ENCODE measurements around the gene PAAF1.

PAAF1 gene

DNA sequence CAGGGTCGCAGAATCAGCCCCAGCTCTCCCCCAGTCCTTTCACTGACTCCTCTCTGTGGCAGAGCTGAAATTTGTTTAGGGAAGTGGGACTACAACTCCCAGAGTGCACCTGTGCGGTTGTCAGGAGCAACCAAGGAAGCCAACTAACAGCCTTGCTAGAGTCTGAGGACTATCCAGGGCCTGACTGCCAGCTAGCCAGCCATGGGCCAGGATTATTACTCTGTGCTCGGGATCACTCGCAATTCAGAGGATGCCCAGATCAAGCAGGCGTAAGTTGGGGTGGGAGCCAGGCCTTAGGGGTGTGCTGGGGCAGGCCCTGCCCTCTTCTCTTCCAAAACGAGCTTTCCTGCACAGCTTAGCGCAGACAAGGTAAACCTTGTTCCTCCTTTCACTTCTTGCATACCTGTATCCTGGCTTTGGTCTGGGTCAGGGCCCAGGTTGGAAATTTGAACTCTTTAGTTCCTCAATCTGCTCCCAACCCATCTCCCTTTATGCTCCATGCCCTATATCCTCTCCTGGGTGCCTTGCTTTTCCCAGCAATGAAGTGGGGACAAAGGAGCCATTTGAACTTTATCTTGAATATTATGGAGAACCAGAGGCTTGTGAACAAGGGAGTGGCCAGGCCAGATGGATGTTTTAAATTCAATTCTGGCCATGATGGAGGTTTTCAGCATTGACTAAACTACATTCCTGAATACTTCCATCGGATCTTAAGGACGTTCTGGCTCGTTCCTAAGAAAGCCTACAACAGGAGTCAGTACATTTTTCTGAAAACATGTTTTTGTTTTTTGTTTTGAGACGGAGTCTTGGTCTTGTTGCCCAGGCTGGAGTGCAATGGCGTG lies 74.3 kb downstream of the PAAF1 start, which contains the start of gene DNAJB13:
Gene DNAJB13, plus strand, starts transcription at position 158 of the 842 bp plus-strand sequence. Its CDS starts 44 bp downstream, at position 202.
- no CpG with 5 or more reads among the region's 12 CpGs for WGBS, 2 donors (ENCODE audit: extremely low coverage in 2 of 2, insufficient read length in 2 of 2, insufficient replicate concordance in 1 of 2)
- H3K4me2 ChIP-seq (ENCODE audit: insufficient read depth, low read length, poor library complexity, severe bottlenecking), result no peak within 1 kb of the TSS
- H2AK5ac ChIP-seq (ENCODE audit: low read depth, low read length), result no peak within 1 kb of the TSS
- peak; percentile 76 for DNase-seq (ENCODE audit: low spot score)
- H3K79me1 ChIP-seq (ENCODE audit: low read depth, low read length), result no peaks in the 10 kb centered on the region
- no peak within 1 kb of the TSS for H4K8ac ChIP-seq (ENCODE audit: low read depth, low read length)
- H4K91ac ChIP-seq (ENCODE audit: low read depth, low read length, poor library complexity), result no peak within 1 kb of the TSS
- H3K23ac ChIP-seq (ENCODE audit: low read depth, low read length, poor library complexity), result no peak within 1 kb of the TSS
- H2BK12ac ChIP-seq (ENCODE audit: low read length), result no peak within 1 kb of the TSS
- no peak within 1 kb of the TSS for H2BK5ac ChIP-seq (ENCODE audit: low read length)
- H3K4ac ChIP-seq (ENCODE audit: low read length), result no peak within 1 kb of the TSS
- H3K14ac ChIP-seq (ENCODE audit: low read length), result no peak within 1 kb of the TSS
- no peaks in the 10 kb centered on the region for H3K27me3 ChIP-seq (ENCODE audit: control insufficient read depth in 3 of 3, insufficient read depth in 3 of 3, low read depth in 1 of 3, low read length in 3 of 3)
- H3K18ac ChIP-seq (ENCODE audit: low read length), result no peak within 1 kb of the TSS
- H3K9ac ChIP-seq (ENCODE audit: low read depth, low read length, poor library complexity), result no peak within 1 kb of the TSS
- no peak within 1 kb of the TSS for H2BK15ac ChIP-seq (ENCODE audit: low read length)
- H3K36me3 ChIP-seq (replicated peaks in 1 of 2; ENCODE audit: control insufficient read depth in 2 of 2, insufficient read depth in 2 of 2, low read length in 2 of 2), result peaks cover 0 to 1% of the 10 kb centered on the region in 2 donors
- H3K9me3 ChIP-seq (replicated peaks in 1 of 2; ENCODE audit: control insufficient read depth in 2 of 2, insufficient read depth in 1 of 2, low read depth in 1 of 2, low read length in 2 of 2), result peaks cover 2 to 3% of the 10 kb centered on the region in 2 donors
- H2BK120ac ChIP-seq (ENCODE audit: low read depth, low read length), result no peak within 1 kb of the TSS
- peak within 1 kb of the TSS; percentile 60 for H2AFZ ChIP-seq (ENCODE audit: low read length)
- H3K4me3 ChIP-seq (ENCODE audit: low read length in 2 of 2), result no peak within 1 kb of the TSS
- peaks cover 1 to 5% of the 10 kb centered on the region in 2 donors for H3K4me1 ChIP-seq (ENCODE audit: control insufficient read depth in 2 of 2, insufficient read depth in 1 of 2, low read depth in 1 of 2, low read length in 2 of 2)
- H3K27ac ChIP-seq (replicated peaks; ENCODE audit: low read length), result no peak within 1 kb of the TSS

DNA sequence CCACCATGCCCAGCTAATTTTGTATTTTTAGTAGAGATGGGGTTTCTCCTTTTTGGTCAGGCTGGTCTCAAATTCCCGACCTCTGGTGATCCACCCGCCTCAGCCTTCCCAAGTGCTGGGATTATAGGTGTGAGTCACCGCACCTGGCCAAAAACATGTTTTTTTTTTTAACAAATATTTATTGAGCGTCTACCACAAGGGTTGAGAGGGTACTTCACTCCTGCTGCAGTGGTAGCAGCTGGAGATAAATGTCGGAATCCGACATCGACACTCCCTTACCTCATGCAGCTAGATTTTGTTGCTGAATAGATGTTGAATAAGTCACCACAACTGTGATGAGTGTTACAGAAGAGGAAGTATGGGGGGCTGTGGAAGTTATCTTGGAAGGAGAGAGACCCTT lies 75.0 kb downstream of the PAAF1 start:
- H2AFZ ChIP-seq (ENCODE audit: low read length), result no peak overlapping the region
- no peak overlapping the region for H2BK15ac ChIP-seq (ENCODE audit: low read length)
- H3K4me3 ChIP-seq (ENCODE audit: low read length in 2 of 2), result no peak overlapping the region
- no CpG with 5 or more reads among the region's 7 CpGs for WGBS, 2 donors (ENCODE audit: extremely low coverage in 2 of 2, insufficient read length in 2 of 2, insufficient replicate concordance in 1 of 2)
- peaks cover 2 to 3% of the 10 kb centered on the region in 2 donors for H3K9me3 ChIP-seq (replicated peaks in 1 of 2; ENCODE audit: control insufficient read depth in 2 of 2, insufficient read depth in 1 of 2, low read depth in 1 of 2, low read length in 2 of 2)
- H2BK12ac ChIP-seq (ENCODE audit: low read length), result no peak overlapping the region
- peaks cover 4 to 7% of the 10 kb centered on the region in 2 donors for H3K4me1 ChIP-seq (ENCODE audit: control insufficient read depth in 2 of 2, insufficient read depth in 1 of 2, low read depth in 1 of 2, low read length in 2 of 2)
- peaks cover 0 to 1% of the 10 kb centered on the region in 2 donors for H3K36me3 ChIP-seq (replicated peaks in 1 of 2; ENCODE audit: control insufficient read depth in 2 of 2, insufficient read depth in 2 of 2, low read length in 2 of 2)
- no peak overlapping the region for H3K27ac ChIP-seq (replicated peaks; ENCODE audit: low read length)
- no peak overlapping the region for H3K4me2 ChIP-seq (ENCODE audit: insufficient read depth, low read length, poor library complexity, severe bottlenecking)
- no peak for DNase-seq (ENCODE audit: low spot score)
- no peak overlapping the region for H2BK5ac ChIP-seq (ENCODE audit: low read length)
- no peaks in the 10 kb centered on the region for H3K27me3 ChIP-seq (ENCODE audit: control insufficient read depth in 3 of 3, insufficient read depth in 3 of 3, low read depth in 1 of 3, low read length in 3 of 3)
- no peak overlapping the region for H3K4ac ChIP-seq (ENCODE audit: low read length)
- H3K18ac ChIP-seq (ENCODE audit: low read length), result no peak overlapping the region
- no peak overlapping the region for H2BK120ac ChIP-seq (ENCODE audit: low read depth, low read length)
- no peak overlapping the region for H3K23ac ChIP-seq (ENCODE audit: low read depth, low read length, poor library complexity)
- no peak overlapping the region for H3K14ac ChIP-seq (ENCODE audit: low read length)
- no peak overlapping the region for H4K91ac ChIP-seq (ENCODE audit: low read depth, low read length, poor library complexity)
- H3K9ac ChIP-seq (ENCODE audit: low read depth, low read length, poor library complexity), result no peak overlapping the region
- no peak overlapping the region for H2AK5ac ChIP-seq (ENCODE audit: low read depth, low read length)
- no peaks in the 10 kb centered on the region for H3K79me1 ChIP-seq (ENCODE audit: low read depth, low read length)
- no peak overlapping the region for H4K8ac ChIP-seq (ENCODE audit: low read depth, low read length)

DNA sequence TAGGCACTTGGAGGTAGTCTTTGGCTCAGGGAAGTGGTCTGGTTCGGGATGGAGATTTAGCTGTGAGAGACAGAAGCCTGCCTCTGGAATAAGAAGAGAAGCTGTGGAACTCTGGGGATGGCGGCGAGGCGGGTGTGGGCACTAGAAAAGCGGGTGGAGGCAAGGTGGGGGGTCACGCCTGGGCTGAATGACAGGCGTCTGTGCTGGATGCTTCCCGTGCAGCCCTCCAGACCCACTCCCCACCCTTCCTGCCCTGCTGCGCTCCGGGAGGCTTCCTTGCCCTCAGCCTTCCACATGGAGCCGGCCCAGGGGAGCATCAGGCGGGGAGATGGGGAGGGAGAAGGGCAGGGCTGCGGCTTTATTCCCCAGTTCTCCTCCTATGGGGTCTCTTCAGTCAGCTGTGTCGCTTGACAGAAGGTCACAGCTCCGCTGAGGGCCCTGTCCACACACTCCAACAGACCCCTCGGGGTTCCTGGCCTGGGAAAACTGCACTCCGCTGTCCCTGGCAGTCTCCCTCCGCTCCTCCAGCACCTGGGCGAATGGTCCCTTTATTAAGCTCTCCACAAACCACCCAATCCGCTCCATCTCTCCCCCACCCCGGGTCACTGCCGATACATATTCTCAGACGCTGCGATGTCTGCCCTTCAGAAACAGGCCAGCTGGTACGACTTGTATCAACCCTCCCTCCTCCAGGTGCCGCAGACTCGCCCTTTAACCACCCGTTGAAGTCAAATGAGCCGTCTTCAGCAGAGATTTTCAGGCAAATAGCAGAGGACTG lies 80.3 kb downstream of the PAAF1 start:
- no peak overlapping the region for H4K91ac ChIP-seq (ENCODE audit: low read depth, low read length, poor library complexity)
- no CpG with 5 or more reads among the region's 29 CpGs for WGBS, 2 donors (ENCODE audit: extremely low coverage in 2 of 2, insufficient read length in 2 of 2, insufficient replicate concordance in 1 of 2)

More for the DNA sequence above, 80.3 kb downstream of the PAAF1 start:
- Histone ChIP-seq H3K4me1 (ENCODE audit: control insufficient read depth in 2 of 2, insufficient read depth in 1 of 2, low read depth in 1 of 2, low read length in 2 of 2) (peaks cover 7 to 8% of the 10 kb centered on the region in 2 donors), H3K9me3 (replicated peaks in 1 of 2; ENCODE audit: control insufficient read depth in 2 of 2, insufficient read depth in 1 of 2, low read depth in 1 of 2, low read length in 2 of 2) (no peaks in the 10 kb centered on the region), H3K14ac (ENCODE audit: low read length) (no peak overlapping the region), H2AFZ (ENCODE audit: low read length) (peak overlapping the region; percentile 69), H3K4ac (ENCODE audit: low read length) (no peak overlapping the region), H4K8ac (ENCODE audit: low read depth, low read length) (peak overlapping the region; percentile 99), H2BK5ac (ENCODE audit: low read length) (peak overlapping the region; percentile 33), H2BK120ac (ENCODE audit: low read depth, low read length) (peak overlapping the region; percentile 36), H3K9ac (ENCODE audit: low read depth, low read length, poor library complexity) (no peak overlapping the region), H3K27ac (replicated peaks; ENCODE audit: low read length) (no peak overlapping the region), H3K23ac (ENCODE audit: low read depth, low read length, poor library complexity) (peak overlapping the region; percentile 11), H3K79me1 (ENCODE audit: low read depth, low read length) (no peaks in the 10 kb centered on the region), H3K4me3 (ENCODE audit: low read length in 2 of 2) (no peak overlapping the region), H2AK5ac (ENCODE audit: low read depth, low read length) (peak overlapping the region; percentile 53), H2BK12ac (ENCODE audit: low read length) (no peak overlapping the region), H3K4me2 (ENCODE audit: insufficient read depth, low read length, poor library complexity, severe bottlenecking) (no peak overlapping the region), H3K18ac (ENCODE audit: low read length) (peak overlapping the region; percentile 77), H2BK15ac (ENCODE audit: low read length) (peak overlapping the region; percentile 25), H3K27me3 (ENCODE audit: control insufficient read depth in 3 of 3, insufficient read depth in 3 of 3, low read depth in 1 of 3, low read length in 3 of 3) (no peaks in the 10 kb centered on the region), H3K36me3 (replicated peaks in 1 of 2; ENCODE audit: control insufficient read depth in 2 of 2, insufficient read depth in 2 of 2, low read length in 2 of 2) (no peaks in the 10 kb centered on the region)
- DNase-seq (ENCODE audit: low spot score), result no peak

Data from neuronal stem cell (in vitro differentiated cells).